GM18907 (cell line): Measurements from ENCODE around the gene MAP4K1.
A peak's percentile ranks its signal among the peaks of the same experiment; 100 is the strongest.

Source experiments
- ATAC-seq: cut with Tn5 transposase; IDR thresholded peaks from one replicate; pipeline ENCODE4 v1.9.1; 2021; ENCODE audit warnings: mild to moderate bottlenecking, moderate library complexity; ENCODE audit not compliant: unreplicated experiment

The MAP4K1 gene

GRCh38 chr19:38617764-38618589, at the start of gene MAP4K1:
Gene MAP4K1 (minus strand): TSS chr19:38617953. CDS start chr19:38617895, 58 bp downstream.
- peak; percentile 54 for ATAC-seq

DNA sequence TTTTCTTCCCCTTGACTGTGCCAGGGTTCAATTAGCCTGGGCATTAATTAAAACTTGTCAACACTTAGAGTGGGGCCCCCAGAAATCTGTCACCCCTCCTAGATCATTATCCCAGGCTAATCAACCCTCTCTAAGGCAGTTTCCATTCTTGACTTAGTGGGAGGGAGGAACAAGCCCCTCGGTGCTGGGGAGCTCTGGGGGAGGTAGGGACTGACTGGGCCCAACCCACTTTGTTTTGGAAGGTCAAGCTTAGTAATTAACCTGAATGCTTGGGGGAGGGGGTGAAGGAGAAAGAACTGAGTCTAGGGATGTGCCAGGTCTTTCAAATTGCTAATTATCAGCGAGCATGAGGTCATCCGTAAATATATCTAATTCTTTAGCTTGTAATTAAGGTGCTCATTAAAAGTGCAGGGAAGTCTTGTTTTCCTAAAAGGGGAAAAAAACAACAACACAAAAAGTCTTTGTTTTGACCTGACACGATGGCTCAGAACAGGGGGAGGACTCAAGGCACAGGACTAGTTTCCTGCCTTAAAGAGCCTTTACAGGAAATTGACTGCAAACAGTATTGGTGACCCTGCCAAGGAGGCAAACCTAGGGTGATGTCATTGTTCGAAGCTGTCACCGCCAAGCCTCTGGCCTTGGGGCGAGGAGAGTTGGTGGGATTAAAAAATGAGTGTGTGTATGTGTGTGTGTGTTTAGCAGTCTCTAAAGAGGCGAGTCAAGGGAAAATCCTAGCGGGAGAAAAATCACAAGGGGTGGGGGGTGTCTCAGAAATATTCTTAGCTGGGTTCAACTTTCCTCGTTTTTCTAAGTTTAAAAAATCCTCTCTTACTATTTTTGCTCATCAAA, 49.1 kb upstream of the MAP4K1 start:
- no peak for ATAC-seq

GRCh38 chr19:38665950-38666662, 48.4 kb upstream of the MAP4K1 start:
- no peak for ATAC-seq

DNA sequence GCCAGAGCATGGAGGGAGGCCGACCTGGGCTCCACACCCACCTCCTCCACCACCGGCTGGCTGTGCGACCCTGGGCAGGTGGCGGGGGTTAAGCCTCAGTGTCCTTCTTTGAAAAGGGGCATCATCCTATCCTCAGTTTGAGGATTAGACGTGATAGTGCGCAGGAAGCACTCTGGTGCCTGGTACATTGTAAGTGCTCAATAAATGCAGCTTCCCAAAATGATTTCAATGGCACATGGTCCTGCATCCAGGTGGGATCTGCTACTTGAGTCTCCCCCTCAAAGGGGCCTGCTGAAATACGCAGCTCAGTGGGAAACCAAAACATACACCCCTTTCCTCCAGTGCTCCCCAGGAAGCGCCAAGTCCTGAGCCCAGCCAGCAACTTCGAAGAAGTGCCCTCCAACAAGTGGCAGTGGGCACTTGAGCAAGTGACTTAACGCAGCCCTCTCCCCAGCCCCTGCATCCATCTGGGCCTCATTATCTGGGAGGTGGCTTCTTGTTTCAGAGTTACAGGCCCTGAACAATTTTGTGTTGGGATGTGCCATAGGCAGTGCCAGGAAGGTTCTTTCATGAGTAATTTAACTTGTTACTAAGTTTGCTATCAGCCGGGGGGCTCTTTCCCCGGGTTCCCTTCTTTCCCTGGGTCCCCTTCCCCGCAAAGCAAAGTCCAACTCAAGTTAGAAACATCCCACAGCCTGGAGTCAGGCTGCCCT, 47.6 kb upstream of the MAP4K1 start:
- ATAC-seq, result no peak

- no peak for ATAC-seq
Measured at GRCh38 chr19:38664503-38665211, 46.9 kb upstream of the MAP4K1 start.

DNA sequence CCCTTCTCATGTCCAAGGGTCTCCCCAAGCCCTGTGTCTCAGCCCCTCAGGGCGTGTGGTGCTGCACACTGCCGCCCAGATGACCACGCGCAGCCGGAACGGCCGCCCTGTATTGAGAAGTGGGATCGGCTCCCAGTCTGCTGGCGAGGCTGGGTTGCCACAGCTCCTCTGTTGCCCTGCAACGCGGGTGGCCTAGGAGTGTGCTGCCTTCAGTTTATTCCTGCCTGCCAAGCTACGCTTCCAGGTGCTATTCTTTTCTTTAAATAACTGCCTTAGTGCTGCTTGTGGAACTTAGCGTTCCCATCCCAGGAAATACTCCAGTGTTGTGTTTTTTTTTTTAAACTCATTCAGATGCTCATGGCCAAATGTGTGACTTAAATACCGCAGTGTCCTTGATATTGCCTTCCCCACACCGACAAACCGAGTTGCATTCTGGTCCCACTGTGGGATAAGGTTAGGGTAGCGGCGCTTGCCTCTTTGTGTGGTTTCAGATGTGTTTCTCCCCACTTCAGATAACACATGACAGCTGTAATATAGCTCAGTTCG, 46.3 kb upstream of the MAP4K1 start:
- ATAC-seq, result no peak

- no peak for ATAC-seq
Measured at GRCh38 chr19:38663156-38663651, 45.5 kb upstream of the MAP4K1 start.

GRCh38 chr19:38662537-38663155, 44.9 kb upstream of the MAP4K1 start:
- ATAC-seq, result no peak

GRCh38 chr19:38661996-38662395, 44.2 kb upstream of the MAP4K1 start:
- ATAC-seq, result no peak

DNA sequence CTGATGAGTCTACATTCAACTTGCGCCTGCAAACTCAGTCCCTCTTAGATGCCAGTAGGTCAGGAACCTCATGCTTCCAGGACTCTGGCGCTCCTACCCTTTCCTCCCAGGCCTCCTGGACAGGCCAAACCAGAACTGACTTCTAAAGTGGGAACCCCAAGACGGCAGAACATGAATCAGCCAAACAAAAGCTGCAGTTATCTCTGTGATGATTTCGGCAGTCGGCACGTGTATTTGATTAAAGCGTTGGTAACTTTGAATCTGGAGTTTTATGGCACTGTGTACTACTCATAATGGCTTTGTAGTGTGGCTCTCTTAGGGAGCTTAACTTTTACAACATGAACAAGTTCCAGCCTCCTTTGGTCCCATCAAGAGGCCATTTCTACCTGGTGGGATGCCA, 43.4 kb upstream of the MAP4K1 start:
- ATAC-seq, result no peak

- ATAC-seq, result no peak
Measured at GRCh38 chr19:38660724-38661123, 43.0 kb upstream of the MAP4K1 start.

DNA sequence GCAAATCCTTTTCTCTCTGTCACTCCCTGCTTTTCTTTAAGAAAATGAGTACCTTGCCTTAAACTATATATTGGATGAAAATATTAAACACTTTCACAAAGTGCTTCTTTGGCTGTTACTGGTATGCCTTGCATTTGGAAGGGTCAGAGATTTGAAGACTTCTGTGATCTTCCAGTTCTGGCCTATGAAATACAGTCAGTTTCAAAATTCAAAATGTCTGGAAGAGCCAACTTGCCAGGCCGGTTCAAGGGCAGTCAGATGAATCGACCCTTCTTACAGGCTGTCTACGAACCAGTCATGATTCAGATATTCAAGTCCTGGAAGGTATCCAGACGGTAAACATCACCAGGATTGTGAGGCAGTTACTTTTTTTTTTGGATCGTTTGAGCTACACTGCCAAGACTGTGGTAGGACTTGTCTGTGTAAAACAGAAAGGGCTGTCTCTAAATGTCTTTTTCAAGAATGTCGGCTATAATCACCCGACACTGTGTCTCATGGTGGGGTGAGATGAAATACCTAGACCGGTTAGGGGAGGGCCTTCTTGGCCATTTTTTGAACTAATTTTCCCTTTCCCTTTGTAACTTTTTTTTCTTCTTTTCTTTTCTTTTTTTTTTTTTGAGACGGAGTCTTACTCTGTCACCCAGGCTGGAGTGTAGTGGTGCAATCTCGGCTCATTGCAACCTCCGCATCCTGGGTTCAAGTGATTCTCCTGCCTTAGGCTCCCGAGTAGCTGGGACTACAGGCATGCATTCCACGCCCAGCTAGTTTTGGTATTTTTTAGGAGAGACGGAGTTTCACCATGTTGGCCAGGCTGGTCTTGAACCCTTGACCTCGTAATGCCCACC, 40.9 kb upstream of the MAP4K1 start:
- no peak for ATAC-seq

DNA sequence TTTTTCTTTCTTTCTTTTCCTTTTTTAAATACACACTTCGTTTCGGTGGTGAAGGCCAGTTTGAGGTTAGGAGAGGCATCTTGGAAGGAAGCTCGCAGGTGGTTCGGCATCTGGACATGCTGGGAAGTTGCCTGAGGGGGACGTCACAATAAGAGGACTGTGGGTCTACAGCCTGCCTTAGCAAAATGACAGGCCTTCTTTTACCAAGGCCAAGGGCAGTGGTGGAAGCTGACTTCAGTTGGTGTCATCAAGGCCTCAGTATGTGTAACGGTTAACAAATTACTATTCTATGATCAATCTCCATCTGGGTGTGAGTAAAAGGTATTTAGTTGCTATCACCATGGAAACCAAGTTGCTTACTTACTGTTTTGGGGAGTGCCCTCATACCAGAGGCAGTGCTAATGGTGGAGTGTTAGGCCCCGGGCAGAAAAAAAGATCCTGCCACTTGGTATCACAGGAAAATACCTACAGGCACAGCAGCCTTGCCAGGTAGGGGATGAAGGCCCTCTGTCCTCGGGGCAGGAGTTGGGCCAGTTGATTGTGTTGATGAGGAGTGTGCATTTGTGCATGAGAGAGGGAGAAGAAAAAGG, 40.0 kb upstream of the MAP4K1 start:
- no peak for ATAC-seq

GRCh38 chr19:38656171-38656981, 38.6 kb upstream of the MAP4K1 start:
- ATAC-seq, result no peak

GRCh38 chr19:38655148-38655824, 37.5 kb upstream of the MAP4K1 start:
- ATAC-seq, result peak; percentile 52

- ATAC-seq, result no peak
Measured at GRCh38 chr19:38654628-38655055, 36.9 kb upstream of the MAP4K1 start.
